ENCODE data around the gene IZUMO2.

The IZUMO2 gene

DNA sequence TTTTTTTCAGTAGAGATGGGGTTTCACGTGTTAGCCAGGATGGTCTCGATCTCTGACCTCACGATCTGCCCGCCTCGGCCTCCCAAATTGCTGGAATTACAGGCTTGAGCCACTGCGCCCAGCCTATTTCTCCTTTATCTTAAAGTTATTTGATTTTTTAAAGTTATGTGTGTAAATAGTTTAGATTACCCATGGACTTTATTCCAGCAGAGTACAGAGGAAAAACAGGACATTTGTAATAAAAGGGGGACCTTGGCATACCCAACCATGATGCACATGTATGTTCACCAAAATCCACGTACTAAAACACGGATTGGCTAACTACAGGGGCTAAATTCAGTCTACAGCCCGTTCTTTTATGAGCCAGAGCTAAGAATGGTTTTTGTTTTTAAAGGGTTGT is 13.7 kb upstream of the IZUMO2 start:
- TF ChIP-seq, protein P1, sequence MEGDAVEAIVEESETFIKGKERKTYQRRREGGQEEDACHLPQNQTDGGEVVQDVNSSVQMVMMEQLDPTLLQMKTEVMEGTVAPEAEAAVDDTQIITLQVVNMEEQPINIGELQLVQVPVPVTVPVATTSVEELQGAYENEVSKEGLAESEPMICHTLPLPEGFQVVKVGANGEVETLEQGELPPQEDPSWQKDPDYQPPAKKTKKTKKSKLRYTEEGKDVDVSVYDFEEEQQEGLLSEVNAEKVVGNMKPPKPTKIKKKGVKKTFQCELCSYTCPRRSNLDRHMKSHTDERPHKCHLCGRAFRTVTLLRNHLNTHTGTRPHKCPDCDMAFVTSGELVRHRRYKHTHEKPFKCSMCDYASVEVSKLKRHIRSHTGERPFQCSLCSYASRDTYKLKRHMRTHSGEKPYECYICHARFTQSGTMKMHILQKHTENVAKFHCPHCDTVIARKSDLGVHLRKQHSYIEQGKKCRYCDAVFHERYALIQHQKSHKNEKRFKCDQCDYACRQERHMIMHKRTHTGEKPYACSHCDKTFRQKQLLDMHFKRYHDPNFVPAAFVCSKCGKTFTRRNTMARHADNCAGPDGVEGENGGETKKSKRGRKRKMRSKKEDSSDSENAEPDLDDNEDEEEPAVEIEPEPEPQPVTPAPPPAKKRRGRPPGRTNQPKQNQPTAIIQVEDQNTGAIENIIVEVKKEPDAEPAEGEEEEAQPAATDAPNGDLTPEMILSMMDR (IDR thresholded peaks at IDR 0.05; ENCODE audit: low read depth, low read length, poor library complexity, severe bottlenecking) = no peak
- no peak for TF ChIP-seq EZH2phosphoT487 (IDR thresholded peaks at IDR 0.05; ENCODE audit: borderline replicate concordance, low read length)
- Histone ChIP-seq H3K27me3 (ENCODE audit: control insufficient read depth, low read length) (no peaks in the 10 kb centered on the region), H4K20me1 (ENCODE audit: control insufficient read depth, insufficient read depth, low read depth, low read length) (no peaks in the 10 kb centered on the region), H3K79me2 (ENCODE audit: control insufficient read depth, low read length) (no peaks in the 10 kb centered on the region), H3K36me3 (ENCODE audit: control insufficient read depth, low read length) (no peaks in the 10 kb centered on the region), H3K9me3 (ENCODE audit: control insufficient read depth, insufficient read depth, low read length) (no peaks in the 10 kb centered on the region; the same call in 1 of the 2 replicates), H3K9me2 (replicated peaks; ENCODE audit: control insufficient read depth, low read length) (no peaks in the 10 kb centered on the region), H3F3A (ENCODE audit: control insufficient read depth, insufficient read depth) (no peaks in the 10 kb centered on the region), H3K4me1 (ENCODE audit: control insufficient read depth, low read length) (no peaks in the 10 kb centered on the region), H3K4me3 (ENCODE audit: low read length) (no peak overlapping the region), H3K4me2 (ENCODE audit: low read length) (no peak overlapping the region), H3K27ac (ENCODE audit: low read depth, low read length) (no peak overlapping the region)

DNA sequence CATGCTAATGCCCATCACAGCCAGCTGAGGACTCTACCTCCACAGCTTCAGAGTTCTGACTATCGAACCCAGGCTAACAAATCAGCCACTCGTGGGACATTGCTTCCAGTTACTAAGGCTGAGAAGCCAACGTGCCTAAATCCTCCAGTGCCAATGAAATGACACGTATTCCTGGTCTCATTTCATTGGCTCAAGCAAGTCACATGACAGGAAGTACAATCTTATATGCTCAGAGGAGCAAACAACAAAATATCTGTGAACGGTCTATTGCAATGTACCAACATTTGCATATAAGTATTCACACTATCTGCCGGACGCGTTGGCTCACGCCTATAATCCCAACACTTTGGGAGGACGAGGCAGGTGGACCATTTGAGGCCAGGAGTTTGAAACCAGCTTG is 12.8 kb upstream of the IZUMO2 start:
- no peaks in the 10 kb centered on the region for H3F3A ChIP-seq (ENCODE audit: control insufficient read depth, insufficient read depth)
- no peak overlapping the region for H3K4me3 ChIP-seq (ENCODE audit: low read length)
- no peaks in the 10 kb centered on the region for H4K20me1 ChIP-seq (ENCODE audit: control insufficient read depth, insufficient read depth, low read depth, low read length)
- no peaks in the 10 kb centered on the region for H3K79me2 ChIP-seq (ENCODE audit: control insufficient read depth, low read length)
- no peaks in the 10 kb centered on the region; the same call in 1 of the 2 replicates for H3K9me3 ChIP-seq (ENCODE audit: control insufficient read depth, insufficient read depth, low read length)
- H3K27ac ChIP-seq (ENCODE audit: low read depth, low read length) = no peak overlapping the region
- TF ChIP-seq, protein P1 (IDR thresholded peaks at IDR 0.05; ENCODE audit: low read depth, low read length, poor library complexity, severe bottlenecking) = no peak
- no peak for TF ChIP-seq EZH2phosphoT487 (IDR thresholded peaks at IDR 0.05; ENCODE audit: borderline replicate concordance, low read length)
- H3K27me3 ChIP-seq (ENCODE audit: control insufficient read depth, low read length) = no peaks in the 10 kb centered on the region
- H3K36me3 ChIP-seq (ENCODE audit: control insufficient read depth, low read length) = no peaks in the 10 kb centered on the region
- no peaks in the 10 kb centered on the region for H3K9me2 ChIP-seq (replicated peaks; ENCODE audit: control insufficient read depth, low read length)
- no peak overlapping the region for H3K4me2 ChIP-seq (ENCODE audit: low read length)
- H3K4me1 ChIP-seq (ENCODE audit: control insufficient read depth, low read length) = no peaks in the 10 kb centered on the region

DNA sequence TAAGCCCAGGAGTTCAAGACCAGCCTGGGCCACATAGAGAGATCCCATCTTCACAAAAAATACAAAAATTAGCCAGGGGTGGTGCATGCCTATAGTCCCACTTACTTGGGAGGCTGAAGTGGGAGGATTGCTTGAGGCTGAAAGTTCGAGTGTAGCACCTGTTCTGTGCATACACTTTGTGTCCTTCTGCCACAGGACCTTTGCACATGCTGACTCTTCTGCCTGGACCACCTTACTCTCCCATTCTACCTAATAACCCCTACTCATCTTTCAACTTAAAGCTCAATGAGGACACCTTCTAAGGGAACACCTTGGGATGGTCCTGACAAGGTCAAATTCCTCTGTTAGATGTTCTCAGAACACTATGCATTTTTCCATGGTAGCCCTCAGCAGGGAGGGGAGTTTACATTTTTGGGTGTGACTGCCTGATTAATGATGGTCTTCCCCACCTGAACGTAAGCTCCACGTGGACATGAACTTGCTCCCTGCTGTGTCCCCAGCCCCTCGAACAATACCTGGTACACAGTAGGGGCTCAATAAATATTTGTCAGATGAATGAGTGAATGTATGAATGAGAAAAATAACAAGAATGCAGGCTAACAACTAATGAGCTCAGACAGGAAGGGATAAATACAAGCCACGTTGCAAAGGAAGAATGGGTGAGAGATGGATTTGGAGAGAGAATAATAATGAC is 11.2 kb upstream of the IZUMO2 start:
- Histone ChIP-seq H3K4me3 (ENCODE audit: low read length) (no peak overlapping the region), H3K4me2 (ENCODE audit: low read length) (no peak overlapping the region), H4K20me1 (ENCODE audit: control insufficient read depth, insufficient read depth, low read depth, low read length) (no peaks in the 10 kb centered on the region), H3K36me3 (ENCODE audit: control insufficient read depth, low read length) (no peaks in the 10 kb centered on the region), H3F3A (ENCODE audit: control insufficient read depth, insufficient read depth) (no peaks in the 10 kb centered on the region), H3K27ac (ENCODE audit: low read depth, low read length) (no peak overlapping the region), H3K9me2 (replicated peaks; ENCODE audit: control insufficient read depth, low read length) (no peaks in the 10 kb centered on the region), H3K4me1 (ENCODE audit: control insufficient read depth, low read length) (no peaks in the 10 kb centered on the region), H3K9me3 (ENCODE audit: control insufficient read depth, insufficient read depth, low read length) (no peaks in the 10 kb centered on the region; the same call in 1 of the 2 replicates), H3K79me2 (ENCODE audit: control insufficient read depth, low read length) (no peaks in the 10 kb centered on the region), H3K27me3 (ENCODE audit: control insufficient read depth, low read length) (no peaks in the 10 kb centered on the region)
- TF ChIP-seq, protein P1 (IDR thresholded peaks at IDR 0.05; ENCODE audit: low read depth, low read length, poor library complexity, severe bottlenecking) = no peak
- no peak for TF ChIP-seq EZH2phosphoT487 (IDR thresholded peaks at IDR 0.05; ENCODE audit: borderline replicate concordance, low read length)

All from DOHH2 (cell line).